GM12875 (cell line): ENCODE data around the gene DUSP2.
A peak's percentile ranks its signal among the peaks of the same experiment; 100 is the strongest.

Experiments
- H3K4me3 ChIP-seq: one replicate; pipeline ENCODE4 v1.5.1; 2011; ENCODE audit warnings: low read depth, low read length, control low read depth
- CTCF ChIP-seq: IDR thresholded peaks from 2 replicates; pipeline ENCODE4 v1.5.1; 2011; ENCODE audit warnings: low read depth, mild to moderate bottlenecking, control low read depth, inconsistent platforms, low read length, moderate library complexity, borderline replicate concordance; ENCODE audit not compliant: insufficient read depth

Gene DUSP2

DNA sequence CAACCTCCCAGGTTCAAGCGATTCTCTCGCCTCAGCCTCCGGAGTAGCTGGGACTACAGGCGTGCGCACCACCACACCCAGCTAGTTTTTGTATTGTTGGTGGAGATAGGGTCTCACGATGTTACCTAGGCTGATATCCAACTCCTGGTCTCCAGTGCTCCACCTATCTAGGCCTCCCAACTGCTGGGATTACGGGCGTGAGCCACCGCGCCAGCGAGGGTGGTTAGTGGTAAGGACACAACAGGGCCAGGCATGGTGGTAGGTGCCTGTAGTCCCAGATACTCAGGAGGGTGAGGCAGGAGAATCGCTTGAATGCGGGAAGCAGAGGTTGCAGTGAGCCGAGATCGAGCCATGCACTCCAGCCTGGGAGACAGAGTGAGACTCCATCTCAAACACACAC is 26.6 kb upstream of the DUSP2 start:
- no peak overlapping the region for H3K4me3 ChIP-seq
- no peak for TF ChIP-seq CTCF

DNA sequence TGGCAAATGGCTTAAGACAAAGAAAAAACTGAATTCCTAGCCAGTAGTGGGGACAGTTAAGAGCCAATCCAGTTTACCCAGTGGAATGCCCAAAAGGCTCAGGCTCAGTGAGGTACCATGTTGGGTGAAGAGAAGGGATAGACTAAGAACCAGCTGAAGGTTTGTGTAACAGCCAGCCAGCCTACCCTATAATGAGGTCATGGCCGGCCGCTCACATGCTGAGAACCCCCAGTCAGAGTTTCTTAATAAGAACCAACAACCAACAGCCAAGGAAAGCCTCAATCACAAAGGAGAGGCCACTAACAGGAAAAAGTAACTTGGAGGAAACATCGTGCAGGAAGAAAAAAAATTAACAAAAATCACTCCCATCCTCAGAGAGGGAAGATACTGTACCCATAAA is 25.4 kb upstream of the DUSP2 start:
- no peak overlapping the region for H3K4me3 ChIP-seq
- TF ChIP-seq CTCF = no peak

DNA sequence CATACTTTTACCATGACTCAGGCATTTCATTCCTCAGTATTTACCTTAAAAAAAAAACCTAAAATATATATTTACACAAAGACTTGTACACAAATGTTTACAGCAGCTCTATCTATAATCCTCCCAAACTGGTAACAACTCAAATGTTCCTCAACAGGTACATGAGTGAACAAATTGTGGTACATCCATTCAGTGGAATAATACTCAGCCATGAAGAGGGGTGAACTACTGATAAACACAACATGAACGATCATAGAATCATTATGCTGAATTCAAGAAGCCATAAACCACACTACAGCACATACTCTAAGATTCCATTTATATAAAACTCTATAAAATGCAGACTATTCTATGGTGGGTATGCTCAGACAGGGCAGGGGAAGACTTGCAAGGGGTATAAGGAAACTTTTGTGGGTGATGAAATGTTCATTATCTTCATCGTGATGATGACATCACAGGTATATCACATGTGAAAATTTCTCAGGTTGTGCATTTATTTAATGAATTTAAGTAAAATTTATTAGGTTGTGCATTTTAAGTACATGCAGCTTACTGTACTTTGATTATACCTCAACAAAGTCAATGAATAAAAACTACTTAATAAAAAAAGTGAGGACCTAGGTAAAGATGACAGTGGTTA is 24.7 kb upstream of the DUSP2 start:
- TF ChIP-seq CTCF = no peak
- H3K4me3 ChIP-seq = no peak overlapping the region

DNA sequence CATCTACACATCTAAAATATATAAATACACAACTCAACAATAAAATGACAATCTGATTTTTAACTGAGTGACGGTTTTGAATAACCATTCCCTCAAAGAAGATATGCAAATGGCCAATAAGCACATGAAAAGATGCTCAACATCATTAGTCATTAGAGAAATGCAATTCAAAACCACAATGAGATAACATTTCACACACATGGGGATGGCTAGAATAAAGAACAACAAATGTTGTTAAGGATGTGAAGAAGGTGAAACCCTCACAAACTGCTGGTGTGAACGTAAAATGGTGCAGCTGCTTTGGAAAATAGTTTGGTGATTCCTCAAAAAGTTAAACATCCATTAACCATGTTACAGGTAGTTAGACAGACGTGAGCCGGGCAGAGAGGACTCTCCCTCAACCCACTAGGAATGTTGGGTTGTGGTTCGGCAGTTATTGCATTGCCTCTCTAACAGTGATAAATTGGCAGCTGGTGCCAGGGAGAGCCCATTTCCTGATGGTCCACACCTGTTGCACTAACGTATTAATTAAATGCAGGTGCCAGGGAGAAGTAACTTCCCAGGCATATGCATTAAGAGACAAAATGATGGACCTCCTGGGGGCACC is 22.3 kb upstream of the DUSP2 start:
- TF ChIP-seq CTCF = no peak
- no peak overlapping the region for H3K4me3 ChIP-seq

- H3K4me3 ChIP-seq = peak overlapping the region; percentile 61
Measured at GRCh38 chr2:96164459-96165184, 19.4 kb upstream of the DUSP2 start.

DNA sequence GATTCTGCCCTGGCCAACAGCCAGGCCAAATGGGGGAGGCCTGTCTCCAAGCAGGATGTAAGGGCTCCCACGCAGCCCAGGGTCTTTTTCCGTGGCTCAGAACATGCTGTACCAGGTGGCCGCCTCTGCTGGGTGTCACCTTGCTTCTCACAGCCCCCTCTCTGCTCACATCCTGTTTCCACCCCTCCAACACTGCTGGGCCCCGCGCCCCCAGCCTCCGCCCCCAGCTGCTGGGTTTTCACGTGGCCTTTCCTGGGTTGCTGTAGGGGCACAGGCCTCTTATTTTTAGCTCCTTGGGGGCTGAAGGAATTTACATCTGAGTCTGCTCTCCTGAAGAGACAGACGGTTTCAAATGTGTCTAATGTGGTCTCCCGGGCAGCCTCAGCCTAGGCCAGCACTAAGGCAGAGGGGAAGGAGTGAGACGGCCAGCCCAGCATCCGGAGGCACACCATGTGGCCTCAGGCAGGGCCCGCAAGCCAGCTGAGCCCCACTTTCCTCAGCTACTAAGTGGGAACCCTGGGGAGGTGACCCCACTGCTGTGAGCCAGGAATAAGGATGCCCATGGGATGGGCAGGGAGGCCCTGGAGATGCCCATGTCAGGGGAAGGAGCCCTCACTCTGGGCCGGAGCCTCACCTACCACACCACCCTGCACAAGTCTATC is 18.7 kb upstream of the DUSP2 start:
- peak overlapping the region; percentile 61 for H3K4me3 ChIP-seq
- TF ChIP-seq CTCF = no peak

More at GRCh38 chr2:96164459-96165184, 19.4 kb upstream of the DUSP2 start:
- TF ChIP-seq CTCF = no peak
